OCI-LY3 (cell line): Measurements from ENCODE around the gene COPS7A.
A peak's percentile ranks its signal among the peaks of the same experiment; 100 is the strongest.

Source experiments
- H2AFZ ChIP-seq: fragments of 200-600, 300-600 bp; shearing (Covaris generic); 2 replicates; pipeline ENCODE4 v1.6.0; 2014; ENCODE audit warnings: antibody characterized with exemption, low read depth, low read length
- H3K27ac ChIP-seq: fragments of 200-600, 300-600 bp; sonication (generic); 2 replicates; pipeline ENCODE4 v1.5.1; 2014; ENCODE audit warnings: mild to moderate bottlenecking, low read length, moderate library complexity, mixed read lengths
- H3K27me3 ChIP-seq: fragments of 200-600, 300-600 bp; sonication (generic); 2 replicates; pipeline ENCODE4 v1.6.1; 2014; ENCODE audit warnings: low read depth, low read length, mixed read lengths
- H3K36me3 ChIP-seq: fragments of 200-600, 300-600 bp; sonication (generic); replicated peaks from 2 replicates; pipeline ENCODE3; 2014; ENCODE audit warnings: low read depth, low read length, mixed read lengths
- H3K4me1 ChIP-seq: fragments of 300-600, 200-600 bp; sonication (generic); 2 replicates; pipeline ENCODE4 v1.6.1; 2014; ENCODE audit warnings: low read length, mixed read lengths
- H3K4me2 ChIP-seq: fragments of 200-600, 300-600 bp; sonication (generic); 2 replicates; pipeline ENCODE4 v1.6.1; 2014; ENCODE audit warnings: low read length, mixed read lengths
- H3K4me3 ChIP-seq: fragments of 300-600, 200-600 bp; sonication (generic); 2 replicates; pipeline ENCODE4 v1.5.1; 2014; ENCODE audit warnings: antibody characterized with exemption, mild to moderate bottlenecking, low read length, moderate library complexity
- H3K79me2 ChIP-seq: fragments of 300-600, 200-600 bp; shearing (Covaris generic); 2 replicates; pipeline ENCODE4 v1.6.1; 2014; ENCODE audit warnings: mild to moderate bottlenecking, low read length, mixed read lengths
- H3K9ac ChIP-seq: fragments of 300-600, 200-600 bp; shearing (Covaris generic); 2 replicates; pipeline ENCODE4 v1.6.0; 2014; ENCODE audit warnings: mild to moderate bottlenecking, low read length, moderate library complexity
- H3K9me3 ChIP-seq: fragments of 200-600, 300-600 bp; shearing (Covaris generic); 2 replicates; pipeline ENCODE4 v1.6.1; 2014; ENCODE audit warnings: low read length, mixed read lengths; ENCODE audit not compliant: insufficient read depth
- H4K20me1 ChIP-seq: fragments of 200-600, 300-600 bp; sonication (generic); 2 replicates; pipeline ENCODE4 v1.6.1; 2016; ENCODE audit warnings: low read length, mixed read lengths; ENCODE audit not compliant: insufficient read depth
- EZH2phosphoT487 ChIP-seq: fragments of 200-600 bp; shearing (Covaris generic); IDR thresholded peaks from 2 replicates; pipeline ENCODE4 v1.6.1; 2018; ENCODE audit warnings: antibody characterized with exemption, mixed run types, low read depth
- TF ChIP-seq, protein P1 (sequence below): fragments of 200-600, 300-600 bp; sonication (generic); IDR thresholded peaks from 2 replicates; pipeline ENCODE4 v1.5.1; 2014; ENCODE audit warnings: antibody characterized with exemption, low read length, low read depth

Gene COPS7A

DNA sequence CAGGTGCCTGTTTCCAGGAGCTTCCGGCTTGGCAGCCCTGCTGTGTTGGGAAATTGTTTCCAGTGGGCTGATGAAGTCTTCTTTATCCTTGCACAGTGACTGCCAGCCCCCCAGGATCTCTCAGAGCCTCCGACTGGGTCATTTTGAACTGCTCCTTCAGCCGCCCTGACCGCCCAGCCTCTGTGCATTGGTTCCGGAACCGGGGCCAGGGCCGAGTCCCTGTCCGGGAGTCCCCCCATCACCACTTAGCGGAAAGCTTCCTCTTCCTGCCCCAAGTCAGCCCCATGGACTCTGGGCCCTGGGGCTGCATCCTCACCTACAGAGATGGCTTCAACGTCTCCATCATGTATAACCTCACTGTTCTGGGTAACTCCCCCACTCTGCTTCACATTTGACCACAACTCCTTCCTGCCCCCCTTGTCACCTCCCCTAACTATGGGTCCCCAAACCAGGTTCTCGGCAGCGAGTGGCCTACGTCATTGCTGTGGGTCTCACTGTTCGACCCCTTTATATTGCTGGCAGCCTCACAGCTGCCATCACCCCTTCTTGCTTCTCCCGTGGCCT lies 50.7 kb downstream of the COPS7A start:
- no peak for TF ChIP-seq EZH2phosphoT487
- TF ChIP-seq, protein P1, sequence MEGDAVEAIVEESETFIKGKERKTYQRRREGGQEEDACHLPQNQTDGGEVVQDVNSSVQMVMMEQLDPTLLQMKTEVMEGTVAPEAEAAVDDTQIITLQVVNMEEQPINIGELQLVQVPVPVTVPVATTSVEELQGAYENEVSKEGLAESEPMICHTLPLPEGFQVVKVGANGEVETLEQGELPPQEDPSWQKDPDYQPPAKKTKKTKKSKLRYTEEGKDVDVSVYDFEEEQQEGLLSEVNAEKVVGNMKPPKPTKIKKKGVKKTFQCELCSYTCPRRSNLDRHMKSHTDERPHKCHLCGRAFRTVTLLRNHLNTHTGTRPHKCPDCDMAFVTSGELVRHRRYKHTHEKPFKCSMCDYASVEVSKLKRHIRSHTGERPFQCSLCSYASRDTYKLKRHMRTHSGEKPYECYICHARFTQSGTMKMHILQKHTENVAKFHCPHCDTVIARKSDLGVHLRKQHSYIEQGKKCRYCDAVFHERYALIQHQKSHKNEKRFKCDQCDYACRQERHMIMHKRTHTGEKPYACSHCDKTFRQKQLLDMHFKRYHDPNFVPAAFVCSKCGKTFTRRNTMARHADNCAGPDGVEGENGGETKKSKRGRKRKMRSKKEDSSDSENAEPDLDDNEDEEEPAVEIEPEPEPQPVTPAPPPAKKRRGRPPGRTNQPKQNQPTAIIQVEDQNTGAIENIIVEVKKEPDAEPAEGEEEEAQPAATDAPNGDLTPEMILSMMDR, result no peak
- Histone ChIP-seq H2AFZ (no peak overlapping the region), H3K27ac (no peak overlapping the region), H3K36me3 (no peaks in the 10 kb centered on the region), H3K9ac (no peak overlapping the region), H3K4me3 (no peak overlapping the region), H3K79me2 (no peaks in the 10 kb centered on the region), H3K4me1 (peaks cover 56% of the 10 kb centered on the region), H3K27me3 (peaks cover 43% of the 10 kb centered on the region), H3K4me2 (no peak overlapping the region), H4K20me1 (no peaks in the 10 kb centered on the region), H3K9me3 (no peaks in the 10 kb centered on the region)

GRCh38 chr12:6775185-6776174 lies 51.6 kb downstream of the COPS7A start:
- Histone ChIP-seq H3K27me3 (peaks cover 38% of the 10 kb centered on the region), H3K4me1 (peaks cover 56% of the 10 kb centered on the region), H3K4me2 (peak overlapping the region; percentile 65)

GRCh38 chr12:6777386-6777785 lies 53.5 kb downstream of the COPS7A start:
- no peak overlapping the region for H3K4me2 ChIP-seq
- peaks cover 37% of the 10 kb centered on the region for H3K4me1 ChIP-seq
- H3K27ac ChIP-seq, result no peak overlapping the region
- no peaks in the 10 kb centered on the region for H4K20me1 ChIP-seq
- no peak overlapping the region for H2AFZ ChIP-seq
- H3K79me2 ChIP-seq, result no peaks in the 10 kb centered on the region
- H3K36me3 ChIP-seq, result no peaks in the 10 kb centered on the region
- TF ChIP-seq, protein P1, result no peak
- TF ChIP-seq EZH2phosphoT487, result no peak
- no peak overlapping the region for H3K4me3 ChIP-seq
- H3K27me3 ChIP-seq, result peaks cover 30% of the 10 kb centered on the region
- no peaks in the 10 kb centered on the region for H3K9me3 ChIP-seq
- H3K9ac ChIP-seq, result no peak overlapping the region

More at GRCh38 chr12:6775185-6776174, 51.6 kb downstream of the COPS7A start:
- H4K20me1 ChIP-seq, result no peaks in the 10 kb centered on the region
- H3K36me3 ChIP-seq, result no peaks in the 10 kb centered on the region
- H3K4me3 ChIP-seq, result peak overlapping the region; percentile 12; the same call in 1 of the 2 replicates
- TF ChIP-seq, protein P1, result no peak
- TF ChIP-seq EZH2phosphoT487, result no peak
- no peaks in the 10 kb centered on the region for H3K9me3 ChIP-seq
- no peak overlapping the region for H3K9ac ChIP-seq
- H2AFZ ChIP-seq, result no peak overlapping the region
- H3K79me2 ChIP-seq, result no peaks in the 10 kb centered on the region
- H3K27ac ChIP-seq, result no peak overlapping the region

GRCh38 chr12:6778217-6778573 lies 54.3 kb downstream of the COPS7A start:
- peak overlapping the region; percentile 59 for H3K9ac ChIP-seq
- no peaks in the 10 kb centered on the region for H4K20me1 ChIP-seq
- H3K79me2 ChIP-seq, result no peaks in the 10 kb centered on the region
- H3K36me3 ChIP-seq, result no peaks in the 10 kb centered on the region
- TF ChIP-seq, protein P1, result no peak
- no peak for TF ChIP-seq EZH2phosphoT487
- H3K4me2 ChIP-seq, result peak overlapping the region; percentile 92
- no peak overlapping the region for H3K27ac ChIP-seq
- peaks cover 30% of the 10 kb centered on the region for H3K27me3 ChIP-seq
- H3K4me3 ChIP-seq, result peak overlapping the region; percentile 76
- H3K9me3 ChIP-seq, result no peaks in the 10 kb centered on the region
- H3K4me1 ChIP-seq, result peaks cover 29% of the 10 kb centered on the region
- H2AFZ ChIP-seq, result peak overlapping the region; percentile 82
